ENCODE data around the gene MCL1. TPM values are rescaled to one million over a fixed set of nuclear protein-coding genes. Genes with fewer than 3 reads are reported as not detected.

Gene MCL1
- total RNA-seq, 1 donor from 2014 or later: 255 TPM

GRCh38 chr1:150555198-150555970 lies 24.0 kb downstream of the MCL1 start:
- no peaks in the 10 kb centered on the region for H3K9me3 Mint-ChIP-seq (ENCODE audit: low read depth)
- H3K27ac Mint-ChIP-seq (ENCODE audit: unreplicated experiment): no peak overlapping the region
- peak; percentile 81 for DNase-seq (ENCODE audit: low spot score)
- H3K36me3 Mint-ChIP-seq (ENCODE audit: low read depth): no peaks in the 10 kb centered on the region
- H3K4me3 Mint-ChIP-seq (ENCODE audit: unreplicated experiment): no peak overlapping the region
- peaks cover 31% of the 10 kb centered on the region for H3K4me1 Mint-ChIP-seq (ENCODE audit: low read depth)
- no peak for TF ChIP-seq CTCF (IDR thresholded peaks at IDR 0.05)
- H3K27me3 Mint-ChIP-seq (ENCODE audit: low read depth): no peaks in the 10 kb centered on the region

GRCh38 chr1:150554086-150554452 lies 25.3 kb downstream of the MCL1 start:
- Mint-ChIP-seq H3K4me1 (ENCODE audit: low read depth) (peaks cover 30% of the 10 kb centered on the region), H3K36me3 (ENCODE audit: low read depth) (no peaks in the 10 kb centered on the region), H3K27me3 (ENCODE audit: low read depth) (no peaks in the 10 kb centered on the region), H3K9me3 (ENCODE audit: low read depth) (no peaks in the 10 kb centered on the region), H3K4me3 (ENCODE audit: unreplicated experiment) (no peak overlapping the region), H3K27ac (ENCODE audit: unreplicated experiment) (no peak overlapping the region)
- DNase-seq (ENCODE audit: low spot score): peak; percentile 63
- no peak for TF ChIP-seq CTCF (IDR thresholded peaks at IDR 0.05)

DNA sequence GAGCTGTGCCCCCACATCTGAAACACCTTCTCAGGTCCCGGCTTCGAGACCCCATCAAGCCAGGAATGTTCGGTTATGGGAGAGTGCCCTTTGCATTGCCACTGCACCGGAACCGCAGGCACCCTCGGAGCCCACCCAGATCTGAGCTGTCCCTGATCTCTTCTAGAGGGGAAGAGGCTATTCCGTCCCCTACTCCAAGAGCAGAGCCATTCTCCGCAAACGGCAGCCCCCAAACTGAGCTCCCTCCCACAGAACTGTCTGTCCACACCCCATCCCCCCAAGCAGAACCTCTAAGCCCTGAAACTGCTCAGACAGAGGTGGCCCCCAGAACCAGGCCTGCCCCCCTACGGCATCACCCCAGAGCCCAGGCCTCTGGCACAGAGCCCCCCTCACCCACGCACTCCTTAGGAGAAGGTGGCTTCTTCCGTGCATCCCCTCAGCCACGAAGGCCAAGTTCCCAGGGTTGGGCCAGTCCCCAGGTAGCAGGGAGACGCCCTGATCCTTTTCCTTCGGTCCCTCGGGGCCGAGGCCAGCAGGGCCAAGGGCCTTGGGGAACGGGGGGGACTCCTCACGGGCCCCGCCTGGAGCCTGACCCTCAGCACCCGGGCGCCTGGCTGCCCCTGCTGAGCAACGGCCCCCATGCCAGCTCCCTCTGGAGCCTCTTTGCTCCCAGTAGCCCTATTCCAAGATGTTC lies 25.9 kb downstream of the MCL1 start:
- TF ChIP-seq CTCF (IDR thresholded peaks at IDR 0.05): no peak
- DNase-seq (ENCODE audit: low spot score): peak; percentile 90
- peaks cover 31% of the 10 kb centered on the region for H3K4me1 Mint-ChIP-seq (ENCODE audit: low read depth)
- no peaks in the 10 kb centered on the region for H3K36me3 Mint-ChIP-seq (ENCODE audit: low read depth)
- no peak overlapping the region for H3K27ac Mint-ChIP-seq (ENCODE audit: unreplicated experiment)
- H3K27me3 Mint-ChIP-seq (ENCODE audit: low read depth): no peaks in the 10 kb centered on the region
- no peaks in the 10 kb centered on the region for H3K9me3 Mint-ChIP-seq (ENCODE audit: low read depth)
- no peak overlapping the region for H3K4me3 Mint-ChIP-seq (ENCODE audit: unreplicated experiment)

DNA sequence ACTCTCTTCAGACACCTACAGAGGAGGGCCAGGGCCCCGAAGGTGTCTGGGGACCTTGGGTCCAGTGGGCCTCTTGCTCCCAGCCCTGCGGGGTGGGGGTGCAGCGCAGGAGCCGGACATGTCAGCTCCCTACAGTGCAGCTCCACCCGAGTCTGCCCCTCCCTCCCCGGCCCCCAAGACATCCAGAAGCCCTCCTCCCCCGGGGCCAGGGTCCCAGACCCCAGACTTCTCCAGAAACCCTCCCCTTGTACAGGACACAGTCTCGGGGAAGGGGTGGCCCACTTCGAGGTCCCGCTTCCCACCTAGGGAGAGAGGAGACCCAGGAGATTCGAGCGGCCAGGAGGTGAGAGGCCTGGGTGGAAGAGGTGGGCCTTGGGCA lies 26.5 kb downstream of the MCL1 start:
- Mint-ChIP-seq H3K4me3 (ENCODE audit: unreplicated experiment) (no peak overlapping the region), H3K36me3 (ENCODE audit: low read depth) (no peaks in the 10 kb centered on the region), H3K27ac (ENCODE audit: unreplicated experiment) (peak overlapping the region; percentile 5), H3K27me3 (ENCODE audit: low read depth) (no peaks in the 10 kb centered on the region), H3K4me1 (ENCODE audit: low read depth) (peaks cover 34% of the 10 kb centered on the region), H3K9me3 (ENCODE audit: low read depth) (no peaks in the 10 kb centered on the region)
- peak; percentile 91 for DNase-seq (ENCODE audit: low spot score)
- no peak for TF ChIP-seq CTCF (IDR thresholded peaks at IDR 0.05)

- Mint-ChIP-seq H3K4me1 (ENCODE audit: low read depth) (peaks cover 34% of the 10 kb centered on the region), H3K27me3 (ENCODE audit: low read depth) (no peaks in the 10 kb centered on the region), H3K4me3 (ENCODE audit: unreplicated experiment) (no peak overlapping the region), H3K36me3 (ENCODE audit: low read depth) (no peaks in the 10 kb centered on the region), H3K27ac (ENCODE audit: unreplicated experiment) (peak overlapping the region; percentile 74), H3K9me3 (ENCODE audit: low read depth) (no peaks in the 10 kb centered on the region)
- peak; percentile 84 for DNase-seq (ENCODE audit: low spot score)
- TF ChIP-seq CTCF (IDR thresholded peaks at IDR 0.05): no peak
Observed at GRCh38 chr1:150552128-150552910, 27.1 kb downstream of the MCL1 start.

Data from chondrocyte (in vitro differentiated cells).